Right ventricle myocardium superior (tissue), 1 donor: Measurements from ENCODE around the gene B4GALNT3. TPM values are rescaled to one million over a fixed set of nuclear protein-coding genes. Genes with fewer than 3 reads are reported as not detected.

ENCODE experiments used
- ATAC-seq: fragments of 200-7000 bp; cut with Tn5 transposase; one replicate; pipeline ENCODE4 v1.9.1; 2020; ENCODE audit warnings: mild to moderate bottlenecking; ENCODE audit not compliant: poor library complexity
- DNase-seq: peaks from one replicate; pipeline ENCODE4 v3.0.0-alpha.2; 2020
- intact Hi-C: fragments of 100-400 bp; cut with DNase I; formaldehyde crosslinking; loops from one replicate; pipeline ENCODE4 v1.11.2; 2022
- total RNA-seq: library from RNA; stranded (reverse); fragmentation: NEBNext Ultra II Directional; extraction: Animal tissue kit (Norgen Biotek cat#: 25700); gene quantifications from one replicate; pipeline ENCODE4 v1.2.1, GENCODE V29; 2021
- donor health status: DM: no; HTN: yes; CAD: no; lungs with severe emphysema.

Gene B4GALNT3
- total RNA-seq, 1 donor from 2014 or later = 32.1 TPM

DNA sequence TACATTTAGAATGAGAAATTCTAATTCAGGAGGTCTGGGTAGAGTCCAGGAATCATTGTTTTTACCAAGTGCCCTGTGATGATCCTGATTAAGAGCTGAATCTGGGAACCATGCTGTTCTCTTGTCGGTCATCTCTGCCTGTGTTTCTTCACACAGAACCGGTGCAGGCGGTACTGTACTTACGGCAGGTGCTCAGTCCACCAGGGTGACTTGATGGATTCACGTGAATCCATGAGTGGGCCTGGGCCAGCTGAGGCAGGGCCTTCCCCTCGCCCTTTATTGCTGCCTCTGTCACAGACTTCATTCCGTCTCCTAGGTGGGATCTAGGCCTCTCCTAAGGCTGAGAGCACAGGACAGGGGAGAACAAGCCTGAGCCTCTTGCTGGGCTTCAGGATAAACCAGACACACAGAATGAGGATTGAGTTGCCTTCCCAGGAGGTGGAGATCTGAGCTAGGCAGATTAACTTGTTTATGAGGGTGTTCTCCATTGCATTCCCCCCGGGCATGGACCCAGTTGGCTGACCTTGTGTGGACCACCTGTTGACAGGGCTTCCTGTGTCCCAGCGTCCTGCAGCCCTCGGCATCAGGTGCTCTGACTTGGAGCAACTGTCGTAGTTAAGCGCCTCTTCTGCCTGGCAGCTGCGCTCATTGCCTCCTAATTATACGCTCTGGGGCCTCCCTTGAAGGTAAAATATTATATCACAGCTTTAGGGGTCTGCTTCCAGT lies 42.1 kb downstream of the B4GALNT3 start:
- intact Hi-C loops = no loop called here
- ATAC-seq (peak; percentile 23), DNase-seq (no peak)

DNA sequence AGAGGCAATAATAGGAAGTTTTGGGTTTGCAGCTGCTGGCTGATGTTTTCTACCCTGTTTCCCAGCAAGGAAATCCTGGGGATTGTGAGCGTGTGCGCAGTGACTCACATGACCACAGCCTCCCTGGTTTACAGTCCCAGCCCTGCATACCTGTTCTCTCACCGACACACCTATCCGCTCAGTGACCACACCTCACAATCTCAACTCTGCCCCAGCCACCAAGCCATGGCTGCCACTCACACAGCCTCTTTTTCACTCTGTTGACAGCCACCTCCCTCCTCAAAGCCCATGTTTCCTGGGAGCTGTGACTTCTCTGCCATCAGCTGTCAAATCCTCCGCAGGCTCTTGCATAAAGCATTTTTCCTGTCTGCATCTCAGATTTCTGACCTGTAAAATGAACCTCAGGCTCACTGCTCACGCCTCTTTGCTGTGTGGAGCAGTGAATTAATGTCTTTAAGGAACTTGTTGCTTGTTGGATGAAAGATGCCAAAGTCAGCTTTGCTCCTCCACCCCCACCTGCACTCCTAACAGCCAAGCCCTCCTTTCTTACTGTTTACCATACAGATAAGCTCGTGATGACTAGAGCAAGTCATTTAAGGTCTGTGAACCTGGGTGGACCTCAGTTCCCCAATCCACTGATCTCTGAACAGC lies 43.5 kb downstream of the B4GALNT3 start:
- DNase-seq = no peak
- peak; percentile 71 for ATAC-seq
- intact Hi-C loops = no loop called here

DNA sequence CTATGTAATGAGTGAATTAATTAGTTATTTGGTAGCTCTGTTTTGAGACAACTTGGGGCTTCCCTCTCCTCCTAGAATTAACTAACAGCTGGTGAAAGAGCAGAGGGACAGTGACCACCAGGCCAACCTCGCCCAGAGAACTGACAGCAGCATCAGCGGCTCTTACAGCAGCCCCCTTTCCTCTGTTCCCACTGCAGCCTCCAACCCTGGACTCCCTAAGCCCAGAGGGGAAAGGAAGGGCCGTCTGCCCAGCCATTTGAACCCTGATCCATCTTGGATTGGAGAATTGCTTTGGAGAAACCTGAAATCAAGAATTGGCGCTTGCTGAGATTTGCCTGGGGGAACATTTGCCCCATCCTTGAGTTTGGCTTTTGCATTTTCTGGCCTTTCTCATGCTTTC lies 45.5 kb downstream of the B4GALNT3 start:
- ATAC-seq = no peak
- no peak for DNase-seq
- intact Hi-C loops = no loop called here

DNA sequence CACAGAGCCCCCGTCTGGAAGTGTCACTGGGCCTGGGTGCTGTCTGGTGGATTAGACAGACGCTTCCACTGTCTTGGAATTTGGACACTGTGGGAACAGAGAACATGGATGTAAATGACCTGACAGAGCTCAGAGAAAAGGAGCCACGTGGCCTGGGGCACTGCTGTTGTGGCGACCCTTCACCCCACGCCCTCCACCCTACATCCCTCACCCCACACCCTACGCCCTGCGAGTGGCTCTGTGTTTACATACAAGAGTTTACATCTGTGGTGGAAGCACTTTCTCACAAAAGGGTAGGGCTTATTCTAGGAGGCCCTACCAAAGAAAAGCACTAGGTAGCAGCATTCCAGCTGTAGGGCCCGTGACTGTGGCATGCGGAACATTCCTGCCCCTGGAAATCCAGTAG lies 47.7 kb downstream of the B4GALNT3 start:
- no peak for DNase-seq
- no peak for ATAC-seq
- intact Hi-C loops = no loop called here

DNA sequence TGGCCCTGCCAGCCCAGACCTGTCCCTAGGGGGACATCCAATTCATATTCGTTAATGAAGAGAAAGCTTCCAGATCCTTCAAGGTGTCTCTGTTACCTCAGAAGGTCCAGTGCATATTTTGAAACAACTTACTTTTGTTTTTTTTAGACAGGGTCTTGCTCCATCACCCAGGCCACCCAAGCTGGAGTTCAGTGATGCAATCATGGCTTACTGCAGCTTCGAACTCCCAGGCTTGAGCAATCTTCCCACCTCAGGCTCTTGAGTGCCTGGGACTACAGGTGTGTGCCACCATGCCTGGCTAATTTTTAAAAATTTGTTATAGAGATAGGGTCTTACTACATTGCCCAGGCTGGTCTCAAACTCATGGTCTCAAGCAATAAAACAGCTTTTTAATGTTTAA lies 48.4 kb downstream of the B4GALNT3 start:
- intact Hi-C loops = no loop called here
- ATAC-seq = no peak
- no peak for DNase-seq

DNA sequence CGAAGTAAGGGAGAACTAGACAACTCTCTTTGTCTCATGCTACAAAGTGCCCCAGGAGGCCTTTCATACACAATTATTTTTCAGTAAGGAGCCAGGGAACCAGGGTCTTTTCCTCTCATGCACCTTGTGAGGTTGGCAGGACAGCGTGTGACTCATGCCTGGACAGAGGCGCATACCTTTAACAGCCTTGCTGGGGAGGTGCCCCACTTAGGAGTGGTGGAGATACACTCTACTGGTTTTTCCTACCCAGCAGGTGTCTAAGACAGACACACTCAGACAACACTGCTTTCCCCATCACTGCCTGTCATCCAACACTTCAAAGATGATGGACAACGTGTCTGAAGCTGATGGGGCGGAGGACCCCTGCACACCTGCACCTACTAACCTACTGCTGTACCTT lies 49.1 kb downstream of the B4GALNT3 start:
- ATAC-seq (no peak), DNase-seq (no peak)
- intact Hi-C loops = no loop called here

DNA sequence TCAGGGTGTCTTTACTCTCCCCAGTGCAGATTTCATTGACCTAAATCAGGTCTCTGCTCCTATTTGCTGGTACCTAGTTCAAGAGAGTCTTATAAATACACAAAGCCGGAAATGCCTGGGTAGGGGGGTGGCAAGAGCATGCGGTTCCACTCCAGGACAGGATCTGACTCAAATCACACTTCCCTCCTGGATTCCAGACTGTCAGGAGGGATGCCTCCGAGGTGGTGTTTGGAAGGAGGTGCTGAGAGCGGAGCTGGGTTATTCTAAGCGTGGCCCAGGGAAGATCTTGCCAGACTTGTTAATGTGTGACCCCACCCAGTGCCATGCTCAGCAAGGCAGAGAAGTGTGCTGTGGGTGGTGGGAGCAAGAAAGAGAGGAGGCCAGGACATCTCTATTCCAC lies 49.8 kb downstream of the B4GALNT3 start:
- ATAC-seq (peak; percentile 71), DNase-seq (no peak)
- intact Hi-C loops = no loop called here

DNA sequence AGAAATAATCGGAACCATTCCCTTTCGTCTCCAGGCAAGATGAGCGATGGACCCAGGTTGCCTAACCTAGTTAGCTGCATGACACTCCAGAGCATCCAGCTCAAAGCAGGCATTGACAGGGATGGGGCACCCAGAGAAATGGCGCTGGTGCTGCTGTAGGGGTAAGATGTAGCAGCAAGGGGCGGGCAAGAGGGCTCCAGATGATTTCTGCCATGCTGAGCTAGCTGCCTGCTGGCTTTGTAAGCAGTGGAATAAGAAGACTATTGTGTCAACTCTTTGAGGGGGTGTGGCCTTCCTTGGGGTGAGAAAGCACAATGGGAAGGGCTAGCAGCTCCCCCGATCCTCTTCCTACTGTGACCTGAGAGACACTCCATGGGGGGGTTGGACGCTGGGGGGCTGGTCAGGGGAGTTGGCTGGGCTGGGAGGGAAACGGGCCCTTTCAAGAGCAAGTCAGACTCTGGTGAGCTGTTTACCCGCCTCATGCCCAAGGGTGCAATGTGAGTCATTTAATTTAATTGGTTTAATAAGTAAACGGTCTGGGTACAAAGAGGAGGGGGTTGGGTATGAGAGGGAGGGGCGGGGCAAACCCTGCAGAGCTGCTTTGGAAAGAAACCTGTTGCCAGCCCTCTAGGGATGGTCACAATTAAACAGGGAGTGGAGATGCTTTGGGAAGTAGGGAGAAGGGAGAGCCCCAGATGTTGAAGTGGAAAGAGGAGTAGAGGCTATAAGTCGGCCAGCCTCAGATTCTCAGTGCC lies 50.5 kb downstream of the B4GALNT3 start:
- ATAC-seq (peak; percentile 17), DNase-seq (no peak)
- intact Hi-C loops = no loop called here

DNA sequence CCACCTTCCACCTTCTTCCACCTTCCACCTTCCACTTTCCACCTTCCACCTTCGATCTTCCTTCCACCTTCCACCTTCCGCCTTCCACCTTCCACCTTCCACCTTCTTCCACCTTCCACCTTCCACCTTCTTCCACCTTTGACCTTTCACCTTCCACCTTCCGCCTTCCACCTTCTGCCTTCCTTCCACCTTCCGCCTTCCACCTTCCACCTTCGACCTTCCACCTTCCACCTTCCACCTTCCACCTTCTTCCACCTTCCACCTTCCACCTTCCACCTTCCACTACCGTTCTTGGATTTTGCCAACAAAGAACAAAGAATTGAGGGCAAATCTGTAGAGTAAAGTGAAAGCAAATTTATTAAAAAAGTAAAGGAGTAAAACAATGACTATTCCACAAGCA lies 53.2 kb downstream of the B4GALNT3 start:
- intact Hi-C loops = no loop called here
- ATAC-seq = no peak
- no peak for DNase-seq

DNA sequence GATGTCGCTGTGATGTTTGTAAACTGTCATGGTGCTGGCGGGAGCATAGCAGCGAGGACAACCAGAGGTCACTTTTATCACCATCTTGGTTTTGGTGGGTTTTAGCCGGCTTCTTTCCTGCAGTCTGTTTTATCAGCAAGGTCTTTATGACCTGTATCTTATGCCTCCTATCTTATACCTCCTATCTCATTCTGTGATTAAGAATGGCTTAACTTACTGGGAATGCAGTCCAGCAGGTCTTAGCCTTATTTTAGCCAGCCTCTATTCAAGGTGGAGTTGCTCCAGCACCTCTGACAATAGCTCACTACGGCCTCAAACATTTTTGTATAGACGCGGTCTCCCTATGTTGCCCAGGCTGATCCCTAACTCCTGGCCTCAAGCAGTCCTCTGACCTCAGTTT lies 53.7 kb downstream of the B4GALNT3 start:
- ATAC-seq = no peak
- intact Hi-C loops = no loop called here
- no peak for DNase-seq

DNA sequence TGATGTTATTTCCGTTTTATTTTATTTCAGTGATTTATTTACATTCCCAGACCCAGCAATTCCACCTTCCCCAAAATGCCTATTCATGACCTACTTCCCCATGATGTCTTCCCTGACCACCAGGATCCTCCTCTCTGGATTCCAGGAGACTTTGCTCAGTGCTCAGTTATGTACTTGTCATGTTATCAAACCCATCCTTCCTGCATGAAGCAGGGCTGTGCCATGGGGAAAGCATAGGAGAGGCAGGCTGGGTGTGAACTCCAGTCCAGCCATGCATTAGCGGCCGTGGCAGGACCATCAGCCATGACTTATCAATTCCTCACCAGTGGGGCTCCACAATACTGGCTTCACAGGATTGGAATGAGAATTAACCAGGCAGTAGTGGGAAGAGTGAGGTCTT lies 57.8 kb downstream of the B4GALNT3 start:
- no peak for ATAC-seq
- intact Hi-C loops = no loop called here
- no peak for DNase-seq

DNA sequence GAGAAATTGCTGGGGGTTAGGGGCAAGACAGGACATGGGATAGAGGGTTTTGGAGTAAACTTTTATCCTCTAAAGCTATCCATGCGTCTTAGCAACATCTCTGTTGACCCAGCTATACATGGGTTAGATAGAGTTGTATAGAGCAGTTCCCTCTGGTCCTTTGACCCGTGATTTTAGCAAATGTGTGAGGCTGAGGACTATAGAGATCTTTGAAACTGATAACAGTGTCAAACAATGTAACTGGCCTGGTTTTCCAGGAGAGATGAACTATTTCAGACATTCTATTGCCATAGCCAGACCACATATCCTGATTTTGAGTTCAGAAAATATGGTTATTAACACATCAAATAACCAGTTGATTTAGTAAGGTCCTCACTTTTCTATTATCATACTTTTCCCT lies 60.4 kb downstream of the B4GALNT3 start:
- ATAC-seq = no peak
- no peak for DNase-seq
- intact Hi-C loops = no loop called here

DNA sequence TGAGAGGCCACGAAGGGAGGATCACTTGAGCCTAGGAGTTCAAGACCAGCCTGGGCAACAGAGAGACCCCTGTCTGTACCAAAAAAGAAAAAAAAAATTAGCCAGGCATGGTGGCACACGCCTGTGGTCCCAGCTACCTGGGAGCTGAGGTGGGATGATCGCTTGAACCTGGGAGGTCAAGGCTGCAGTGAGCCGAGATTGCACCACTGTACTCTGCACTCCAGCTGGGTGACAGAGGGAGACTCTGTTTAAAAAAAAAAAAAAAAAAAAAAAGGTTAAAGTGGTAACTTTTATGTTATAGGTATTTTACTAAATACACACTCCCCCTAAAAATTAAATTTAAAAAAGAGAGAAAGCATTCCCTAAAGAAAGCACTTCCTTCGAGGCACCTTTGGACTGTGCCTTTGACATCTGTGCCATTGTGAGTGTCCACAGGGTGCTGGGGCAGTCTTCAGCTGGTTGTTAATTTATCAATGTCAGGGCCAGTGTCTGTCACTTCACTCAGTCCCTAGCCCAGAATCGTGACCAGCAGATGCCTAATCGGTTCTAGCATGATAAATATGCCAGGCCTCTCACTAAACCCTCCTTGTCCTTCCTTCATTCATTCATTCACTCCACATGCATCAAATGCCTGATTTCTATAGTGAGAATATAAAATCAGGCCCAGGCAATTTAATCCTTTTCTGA lies 63.1 kb downstream of the B4GALNT3 start:
- DNase-seq (no peak), ATAC-seq (no peak)
- intact Hi-C loops = no loop called here

DNA sequence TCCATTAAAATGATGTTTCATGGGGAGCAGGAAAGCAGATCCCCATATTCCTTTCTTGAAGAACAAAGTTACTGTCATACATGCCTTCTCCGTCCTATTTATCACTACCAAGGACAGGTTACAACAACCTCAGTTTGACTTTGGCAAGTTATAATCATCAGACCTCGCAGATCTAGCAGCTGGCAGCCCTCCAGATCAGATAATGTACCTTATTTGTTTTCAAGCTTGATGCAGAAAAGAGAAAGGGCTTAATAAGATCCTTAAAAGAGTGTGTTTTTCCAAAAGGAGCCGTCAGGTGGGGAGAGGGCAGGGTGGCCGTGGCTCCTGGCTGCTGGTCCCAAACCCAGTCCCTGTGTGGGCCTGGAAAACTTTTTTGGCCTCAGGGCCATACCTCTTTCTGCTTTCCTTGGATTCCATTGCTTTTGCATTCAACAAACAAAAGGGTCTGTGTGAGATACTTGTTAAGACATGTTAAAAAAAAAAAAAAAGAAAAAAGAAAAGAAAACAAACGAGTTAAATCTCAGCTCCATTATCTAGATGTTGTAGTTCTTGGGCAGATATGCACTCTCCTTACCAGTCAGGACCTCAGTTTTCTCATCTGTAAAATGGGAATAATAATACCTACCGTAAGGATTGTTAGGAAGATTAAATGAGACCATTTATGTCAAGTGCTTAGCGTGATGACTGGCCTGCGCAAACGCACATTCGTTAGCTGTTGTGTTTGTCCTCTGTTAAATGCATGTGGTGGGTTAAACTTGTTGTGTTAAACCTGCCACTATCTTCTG lies 64.6 kb downstream of the B4GALNT3 start:
- ATAC-seq (no peak), DNase-seq (no peak)
- intact Hi-C loops = no loop called here

DNA sequence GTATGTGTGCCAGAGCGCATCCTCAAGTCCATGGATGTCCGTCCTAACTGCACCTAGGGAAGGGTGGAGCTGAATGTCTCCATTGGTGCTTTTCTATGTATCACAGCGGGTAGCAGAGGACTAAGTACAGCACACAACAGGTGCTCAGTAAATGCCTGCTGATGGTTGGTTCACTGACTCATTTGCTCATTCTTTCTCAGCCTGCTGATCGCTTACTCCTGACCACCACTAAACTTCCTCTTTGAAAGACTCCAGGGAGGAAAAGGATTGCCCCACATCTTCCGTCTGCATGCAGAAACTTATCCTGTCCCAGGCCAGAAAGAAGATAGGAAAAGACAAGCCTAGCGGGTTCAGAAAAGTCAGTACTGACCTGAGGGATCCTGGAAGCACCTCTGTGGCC lies 66.3 kb downstream of the B4GALNT3 start:
- ATAC-seq = no peak
- DNase-seq = no peak
- intact Hi-C loops = no loop called here

DNA sequence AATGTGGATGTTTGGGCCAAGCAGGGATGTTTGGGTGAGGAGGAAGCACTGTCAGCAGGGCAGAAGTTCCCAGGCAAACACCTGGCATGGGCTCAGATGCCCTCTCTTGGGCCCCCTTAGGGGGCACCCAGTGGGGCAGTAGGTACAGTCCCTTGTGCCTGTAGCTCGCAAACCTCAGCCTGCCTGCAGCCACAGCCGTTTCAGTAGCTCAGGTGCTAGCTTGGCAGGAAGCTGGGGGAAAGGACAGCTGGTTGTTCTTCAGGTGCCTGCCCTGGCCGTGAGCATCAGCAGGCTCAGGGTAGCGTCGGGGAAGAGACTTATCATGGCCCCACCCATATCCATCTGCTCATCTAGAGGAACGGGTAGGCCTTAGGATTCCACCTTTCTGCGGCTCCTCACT lies 67.5 kb downstream of the B4GALNT3 start:
- intact Hi-C loops = no loop called here
- no peak for DNase-seq
- no peak for ATAC-seq

DNA sequence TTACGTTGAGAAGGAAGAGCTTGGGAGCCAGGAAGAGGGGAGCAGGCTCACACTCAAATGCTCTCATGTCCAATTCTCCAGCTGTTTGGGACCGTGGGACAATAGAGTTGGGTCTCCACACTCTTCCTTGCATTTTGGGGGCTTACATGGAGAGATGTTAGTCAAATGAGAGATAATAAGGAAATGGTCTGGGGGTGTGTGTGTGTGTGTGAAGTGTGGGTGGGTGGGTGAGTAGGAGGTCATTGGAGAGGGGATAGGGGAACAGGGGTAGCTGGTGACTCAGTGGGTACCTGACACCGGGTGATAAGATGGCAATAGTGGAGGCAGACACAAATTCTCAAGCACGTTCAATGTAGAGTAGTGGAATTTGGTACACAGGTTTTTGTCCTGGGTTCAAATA lies 68.0 kb downstream of the B4GALNT3 start:
- no peak for ATAC-seq
- no peak for DNase-seq
- intact Hi-C loops = no loop called here

DNA sequence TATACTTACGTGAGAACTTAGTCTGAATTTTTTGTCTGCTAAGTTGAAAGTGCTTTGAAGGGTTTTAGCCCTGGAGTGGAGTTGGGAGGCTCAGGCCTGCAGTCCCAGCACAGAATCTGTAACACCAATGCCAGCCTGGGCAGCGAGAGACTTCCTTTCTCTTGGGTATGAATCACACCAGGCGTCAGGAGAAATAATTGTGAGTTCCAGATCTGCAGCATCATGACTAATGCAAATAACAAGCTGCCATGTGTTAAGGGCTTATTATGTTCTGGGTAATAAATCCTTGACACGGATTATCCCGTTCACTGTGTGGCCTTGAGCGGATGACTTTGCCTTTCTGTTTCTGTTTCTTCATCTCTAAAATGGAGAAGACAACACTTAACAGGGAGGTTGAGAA lies 70.6 kb downstream of the B4GALNT3 start:
- no peak for ATAC-seq
- intact Hi-C loops = no loop called here
- no peak for DNase-seq

DNA sequence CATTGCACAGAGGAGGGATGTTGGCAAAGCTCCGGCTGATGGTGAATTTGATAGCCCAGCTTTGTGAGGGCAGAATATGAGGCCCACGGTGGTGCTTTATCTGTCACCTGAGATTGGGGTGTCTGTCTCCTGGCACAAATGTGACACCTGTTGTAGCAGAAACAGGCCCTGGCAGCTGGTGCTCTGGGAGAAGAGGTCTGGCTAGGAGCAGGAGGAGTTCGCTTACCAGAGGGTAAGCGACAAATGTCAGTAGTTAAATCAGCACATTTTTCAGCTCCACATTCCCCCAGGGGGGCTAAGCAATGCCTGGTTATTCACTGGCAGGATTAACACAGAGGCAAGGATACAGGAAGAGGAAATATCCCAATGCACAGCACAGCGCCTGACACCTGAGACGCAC lies 71.1 kb downstream of the B4GALNT3 start:
- no peak for DNase-seq
- no peak for ATAC-seq
- intact Hi-C loops = no loop called here
